HepG2 (cell line): ENCODE results near the gene TXNDC16. TPM values are rescaled to one million over a fixed set of nuclear protein-coding genes. Genes with fewer than 3 reads are reported as not detected.

ENCODE experiments used
- ATAC-seq: fragments of 200-7000 bp; cut with Tn5 transposase; 3 replicates; pipeline ENCODE4 v1.9.1; 2020; ENCODE audit warnings: mild to moderate bottlenecking, moderate library complexity
- BruUV-seq: library from RNA; stranded (reverse); fragments of 400-500 nt; replicated peaks from 2 replicates; lab custom pipeline; 2021; lab: Mats Ljungman, UMichigan
- CTCF ChIA-PET: fragments of 300-600 bp; formaldehyde crosslinking; extraction: SDS; loops from one replicate; lab custom pipeline; 2021; ENCODE audit warnings: low total read pairs, inconsistent platforms, low intra/inter-chr PET ratio; lab: Yijun Ruan, JAX
- POLR2A ChIA-PET: fragments of 350-600 bp; sonication (Branson Sonifier 250); formaldehyde crosslinking; loops from one replicate; lab custom pipeline; 2020; ENCODE audit warnings: antibody characterized with exemption, inconsistent platforms; lab: Yijun Ruan, JAX
- DNase-seq: peaks from one replicate; pipeline ENCODE4 v3.0.0-alpha.2; 2015; ENCODE audit warnings: low spot score
- FAIRE-seq: peaks from 3 replicates; lab custom pipeline; 2011; peaks lifted over from hg19 to GRCh38; lab: Jason Lieb, UNC
- H2AFZ ChIP-seq: one replicate; pipeline ENCODE4 v1.6.1; 2011; ENCODE audit warnings: low read length, inconsistent platforms
- H3K27ac ChIP-seq: fragments of 300-600 bp; 3 replicates; pipeline ENCODE4 v1.8.0; 2011; ENCODE audit warnings: mixed run types, mild to moderate bottlenecking, mixed read lengths, low read length, inconsistent platforms; ENCODE audit not compliant: insufficient read depth; ENCODE audit errors: extremely low read length
- H3K27me3 ChIP-seq, 2 experiments: fragments of 200-600 bp in 1 of 2; 2 replicates in 1 of 2; 3 replicates in 1 of 2; pipeline versions ENCODE4 v1.6.0 to v1.8.0; 2011; ENCODE audit warnings: low read length in 2 of 2, mild to moderate bottlenecking in 2 of 2, moderate library complexity in 2 of 2, inconsistent platforms in 1 of 2; ENCODE audit not compliant: insufficient read depth in 2 of 2, control insufficient read depth in 1 of 2
- H3K36me3 ChIP-seq, 2 experiments: fragments of 200-600 bp in 1 of 2; replicated peaks in 1 of 2; 2 replicates in 1 of 2; 3 replicates in 1 of 2; pipeline versions ENCODE4 v1.5.1 to v1.8.0; 2011; ENCODE audit warnings: low read length in 2 of 2, inconsistent platforms in 1 of 2; ENCODE audit not compliant: insufficient read depth in 2 of 2, control insufficient read depth in 1 of 2
- H3K4me1 ChIP-seq: 2 replicates; pipeline ENCODE4 v1.5.1; 2012; ENCODE audit warnings: low read length, inconsistent platforms; ENCODE audit not compliant: insufficient read depth
- H3K4me2 ChIP-seq: 2 replicates; pipeline ENCODE4 v1.6.0; 2011; ENCODE audit warnings: low read depth, low read length, inconsistent platforms
- H3K4me3 ChIP-seq, 3 experiments: fragments of 200-600 bp in 1 of 3; sonication (generic), shearing (Covaris generic) in 1 of 3; replicated peaks in 1 of 3; 2 replicates each; pipeline ENCODE4 v1.5.1; 2011 to 2016; ENCODE audit warnings: low read length in 3 of 3, inconsistent platforms in 2 of 3, low read depth in 2 of 3, mild to moderate bottlenecking in 2 of 3, control low read depth in 1 of 3, mixed read lengths in 1 of 3; ENCODE audit not compliant: insufficient read depth in 1 of 3
- H3K79me2 ChIP-seq: one replicate; pipeline ENCODE4 v1.6.1; 2011; ENCODE audit warnings: low read length, inconsistent platforms; ENCODE audit not compliant: insufficient read depth
- H3K9ac ChIP-seq: 2 replicates; pipeline ENCODE4 v1.6.0; 2011; ENCODE audit warnings: mild to moderate bottlenecking, low read depth, low read length, inconsistent platforms; ENCODE audit not compliant: insufficient read depth
- H3K9me3 ChIP-seq: 2 replicates; pipeline ENCODE4 v1.5.1; 2012; ENCODE audit warnings: mild to moderate bottlenecking, low read length
- H4K20me1 ChIP-seq: 2 replicates; pipeline ENCODE4 v1.6.0; 2011; ENCODE audit warnings: inconsistent platforms, mild to moderate bottlenecking, low read length, moderate library complexity; ENCODE audit not compliant: insufficient read depth
- AGO1 ChIP-seq: fragments of 200-400 bp; formaldehyde crosslinking; IDR thresholded peaks from 2 replicates; pipeline ENCODE4 v1.6.1; 2017; ENCODE audit warnings: mild to moderate bottlenecking, low read depth, low read length, moderate library complexity; ENCODE audit not compliant: poor library complexity, severe bottlenecking
- ARHGAP35 ChIP-seq: sonication (generic); formaldehyde crosslinking; IDR thresholded peaks from 2 replicates; pipeline ENCODE4 v1.9.0; 2022; ENCODE audit warnings: mild to moderate bottlenecking, inconsistent platforms, moderate library complexity, missing genetic modification reagents, borderline replicate concordance
- ASH2L ChIP-seq: fragments of 300-600, 200-600 bp; sonication (generic); IDR thresholded peaks from 2 replicates; pipeline ENCODE4 v1.7.0; 2017; ENCODE audit warnings: low read depth, mild to moderate bottlenecking, moderate library complexity, mixed read lengths, low read length; ENCODE audit not compliant: insufficient read length
- BRCA1 ChIP-seq: sonication (generic); formaldehyde crosslinking; IDR thresholded peaks from 2 replicates; pipeline ENCODE4 v1.4.0; 2020; ENCODE audit warnings: missing genetic modification reagents
- CCDC6 ChIP-seq: sonication (generic); formaldehyde crosslinking; IDR thresholded peaks from 2 replicates; pipeline ENCODE4 v1.8.1; 2022; ENCODE audit warnings: mild to moderate bottlenecking, missing genetic modification reagents, moderate library complexity
- CEBPG ChIP-seq: IDR thresholded peaks from 2 replicates; pipeline ENCODE4 v1.6.1; 2016
- CHCHD3 ChIP-seq: sonication (generic); formaldehyde crosslinking; IDR thresholded peaks from 2 replicates; pipeline ENCODE4 v1.8.0; 2022; ENCODE audit warnings: mild to moderate bottlenecking, missing genetic modification reagents, moderate library complexity
- CTCF ChIP-seq: sonication (generic); formaldehyde crosslinking; IDR thresholded peaks from 2 replicates; pipeline ENCODE4 v1.5.0; 2020; ENCODE audit warnings: mild to moderate bottlenecking, missing genetic modification reagents, moderate library complexity
- FLYWCH1 ChIP-seq: sonication (generic); formaldehyde crosslinking; IDR thresholded peaks from 2 replicates; pipeline ENCODE4 v1.8.1; 2023; ENCODE audit warnings: mild to moderate bottlenecking, missing genetic modification reagents
- HNRNPLL ChIP-seq: fragments of 200-400 bp; formaldehyde crosslinking; IDR thresholded peaks from 2 replicates; pipeline ENCODE4 v1.6.1; 2017; ENCODE audit warnings: mild to moderate bottlenecking, low read depth, low read length; ENCODE audit not compliant: poor library complexity, severe bottlenecking
- PLRG1 ChIP-seq: fragments of 450-650 bp; conservative IDR thresholded peaks from 2 replicates; pipeline ENCODE4 v1.6.1; 2016
- REXO4 ChIP-seq: sonication (generic); formaldehyde crosslinking; IDR thresholded peaks from 2 replicates; pipeline ENCODE4 v1.8.0; 2022; ENCODE audit warnings: missing genetic modification reagents, mild to moderate bottlenecking, borderline replicate concordance
- ZBTB39 ChIP-seq: sonication (generic); formaldehyde crosslinking; IDR thresholded peaks from 2 replicates; pipeline ENCODE4 v1.5.0; 2020; ENCODE audit warnings: missing genetic modification reagents
- ZNF280B ChIP-seq: sonication (generic); formaldehyde crosslinking; IDR thresholded peaks from 2 replicates; pipeline ENCODE4 v1.5.0; 2020; ENCODE audit warnings: missing genetic modification reagents, mild to moderate bottlenecking, borderline replicate concordance
- ZNF530 ChIP-seq: sonication (generic); formaldehyde crosslinking; IDR thresholded peaks from 2 replicates; pipeline ENCODE4 v1.5.0; 2020; ENCODE audit warnings: low read depth, mild to moderate bottlenecking, missing genetic modification reagents
- ZNF550 ChIP-seq: sonication (generic); formaldehyde crosslinking; IDR thresholded peaks from 2 replicates; pipeline ENCODE4 v1.4.0; 2020; ENCODE audit warnings: mild to moderate bottlenecking, missing genetic modification reagents, borderline replicate concordance
- ZSCAN29 ChIP-seq: sonication (generic); formaldehyde crosslinking; conservative IDR thresholded peaks from 2 replicates; pipeline ENCODE4 v1.4.0; 2020; ENCODE audit warnings: mild to moderate bottlenecking, missing genetic modification reagents
- WGBS: methylation state at CpG from one replicate; pipeline ENCODE4 v1.1.6; 2017; ENCODE audit warnings: low lambda C conversion rate; 5-methylcytosine and 5-hydroxymethylcytosine counted together
- in situ Hi-C: cut with HindIII; loops from 2 replicates; pipeline ENCODE4 v1.10.0; 2017; ENCODE audit warnings: low pct_unique_long_range_greater_than_20kb; ENCODE audit not compliant: extremely low pct_ligation_motif_present
- intact Hi-C: fragments of 100-400 bp; cut with micrococcal nuclease; formaldehyde crosslinking; loops from one replicate; pipeline ENCODE4 v1.10.0; 2022; ENCODE audit not compliant: unreplicated experiment
- polyA plus RNA-seq, 8 experiments: library from polyadenylated mRNA; depleted of rRNA in 3 of 8; stranded (reverse) in 7 of 8; unstranded in 1 of 8; fragments of >200 nt; fragmentation: Illumina TruSeq in 4 of 8; extraction: Trizol in 4 of 8; gene quantifications; 2 replicates each; pipeline versions ENCODE4 v1.2.1 to v1.2.3, GENCODE V29; 2011 to 2016; ENCODE audit warnings: low read depth in 4 of 8, missing spikeins in 1 of 8, mixed read lengths in 1 of 8; ENCODE audit not compliant: insufficient read depth in 1 of 8
- total RNA-seq, 5 experiments: library from RNA; depleted of rRNA; stranded (reverse); fragments of >200 nt; fragmentation: Illumina TruSeq; extraction: Trizol; gene quantifications; 2 replicates each; pipeline ENCODE4 v1.2.3, GENCODE V29; 2016; ENCODE audit warnings: low read depth in 1 of 5

Gene TXNDC16
- total and polyA plus RNA-seq, 2 of the 13 experiments (the other 11 are each of a cell fraction or from before 2014, with no cell fraction given): 4.6 to 6.2 TPM

DNA sequence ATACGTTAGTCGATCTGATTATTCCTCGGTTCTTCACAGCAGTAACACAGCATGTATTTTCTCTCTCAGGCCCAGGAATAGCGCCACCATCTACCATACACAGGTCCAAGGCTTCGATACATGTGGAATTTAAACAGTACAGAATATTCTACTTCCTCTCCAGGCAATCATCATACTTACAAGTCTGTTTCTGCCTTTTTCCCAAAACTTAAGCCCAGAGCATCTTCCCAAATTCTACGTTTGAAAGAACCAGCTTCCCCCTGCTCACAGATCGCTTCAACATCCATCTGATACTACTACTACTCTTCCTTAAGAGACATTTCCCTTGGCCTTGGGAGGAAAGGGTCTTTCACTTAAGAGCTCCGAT lies 626 bp downstream of the TXNDC16 start:
- Histone ChIP-seq H3K9ac (peak overlapping the region; percentile 71), H3K27me3 (no peaks in the 10 kb centered on the region; a peak in 1 of 5 replicates), H4K20me1 (no peaks in the 10 kb centered on the region), H2AFZ (peak overlapping the region; percentile 88), H3K4me1 (peaks cover 38% of the 10 kb centered on the region), H3K36me3 (no peaks in the 10 kb centered on the region), H3K79me2 (peaks cover 8% of the 10 kb centered on the region), H3K9me3 (no peaks in the 10 kb centered on the region), H3K4me2 (peak overlapping the region; percentile 89), H3K27ac (peak overlapping the region; percentile 74), H3K4me3 (peak overlapping the region; percentile 66 to 82 (median 71))
- CTCF ChIA-PET: no interaction called here
- ATAC-seq (peak; percentile 57), FAIRE-seq (no peak), DNase-seq (peak; percentile 32)
- in situ Hi-C loops (no loop called here), intact Hi-C loops (loop anchor here (5.0 kb wide), 3 partner anchors 94 to 244 kb away; partner anchors contain the start of gene PSMC6)
- WGBS: under 1% methylated on average over 8 of the region's 8 CpGs
- BruUV-seq: no TSS peak
- POLR2A ChIA-PET: interaction anchor here (0.8 to 1.5 kb wide), 9 partner anchors 8 to 374 kb away, joined by 3 to 6 read pairs (median 4); partner anchors contain the start of genes ERO1A, GNPNAT1 and STYX
- TF ChIP-seq ARHGAP35 (CRISPR knock-in tag) (no peak), AGO1 (no peak), ZSCAN29 (CRISPR knock-in tag) (0 out of 2 replicates have a peak, but pooled peaks have one; percentile 13), ASH2L (peak; percentile 72), CEBPG (no peak), ZNF550 (CRISPR knock-in tag) (no peak), HNRNPLL (no peak), ZNF280B (no peak), REXO4 (CRISPR knock-in tag) (no peak), CHCHD3 (CRISPR knock-in tag) (no peak), CCDC6 (CRISPR knock-in tag) (no peak), CTCF (CRISPR knock-in tag) (peak; percentile 42), PLRG1 (no peak), BRCA1 (no peak), FLYWCH1 (CRISPR knock-in tag) (no peak), ZNF530 (CRISPR knock-in tag) (no peak), ZBTB39 (CRISPR knock-in tag) (no peak)
